IPS DF 4.7 (cell line): Measurements from ENCODE around the gene RAB7A.
A peak's percentile ranks its signal among the peaks of the same experiment; 100 is the strongest.
"Not testable (repeated sequence)": the region's sequence is repeated elsewhere in the genome, so short reads cannot be mapped to it uniquely, and the experiment has no call there.

Source experiments
- DNase-seq: peaks from one replicate; pipeline ENCODE4 v3.0.0-alpha.2; 2013; ENCODE audit warnings: low spot score; ENCODE audit errors: extremely low read depth

Gene RAB7A

GRCh38 chr3:128749561-128749960 is 23.6 kb downstream of the RAB7A start:
- DNase-seq, result not testable (repeated sequence)

GRCh38 chr3:128753715-128754114 is 27.7 kb downstream of the RAB7A start:
- DNase-seq, result no peak

GRCh38 chr3:128760042-128760441 is 34.1 kb downstream of the RAB7A start:
- DNase-seq, result no peak

GRCh38 chr3:128760881-128761280 is 34.9 kb downstream of the RAB7A start:
- no peak for DNase-seq

- no peak for DNase-seq
These were observed 35.4 kb downstream of the RAB7A start for GRCh38 chr3:128761392-128761791.

- no peak for DNase-seq
These were observed 38.0 kb downstream of the RAB7A start for GRCh38 chr3:128763967-128764366.

- no peak for DNase-seq
These were observed 38.9 kb downstream of the RAB7A start for GRCh38 chr3:128764863-128765262.

- no peak for DNase-seq
These were observed 41.2 kb downstream of the RAB7A start for GRCh38 chr3:128767094-128767750.

GRCh38 chr3:128768471-128768870 is 42.5 kb downstream of the RAB7A start:
- no peak for DNase-seq

- DNase-seq, result no peak
These were observed 44.4 kb downstream of the RAB7A start for GRCh38 chr3:128770387-128770786.

- DNase-seq, result not testable (repeated sequence)
These were observed 47.2 kb downstream of the RAB7A start for GRCh38 chr3:128773189-128773588.

GRCh38 chr3:128773592-128773991 is 47.6 kb downstream of the RAB7A start:
- not testable (repeated sequence) for DNase-seq

- DNase-seq, result no peak
These were observed 49.3 kb downstream of the RAB7A start for GRCh38 chr3:128775241-128775640.

- no peak for DNase-seq
These were observed 50.0 kb downstream of the RAB7A start for GRCh38 chr3:128775906-128776542.

GRCh38 chr3:128780101-128780837 is 54.3 kb downstream of the RAB7A start:
- DNase-seq, result no peak

- no peak for DNase-seq
These were observed 55.2 kb downstream of the RAB7A start for GRCh38 chr3:128781164-128781563.

GRCh38 chr3:128782282-128783146 is 56.5 kb downstream of the RAB7A start:
- no peak for DNase-seq

- DNase-seq, result no peak
These were observed 57.8 kb downstream of the RAB7A start for GRCh38 chr3:128783774-128784173.

GRCh38 chr3:128784232-128784631 is 58.2 kb downstream of the RAB7A start:
- peak; percentile 19 for DNase-seq

- no peak for DNase-seq
These were observed 58.9 kb downstream of the RAB7A start for GRCh38 chr3:128784843-128785242.

- no peak for DNase-seq
These were observed 60.5 kb downstream of the RAB7A start for GRCh38 chr3:128786434-128787020.
